NCI-H774 (cell line): ENCODE data around the gene LRRC25.

Experiments used
- DNase-seq: peaks from one replicate; lab custom pipeline; 2025; lab: John Stamatoyannopoulos, UW

Gene LRRC25

GRCh38 chr19:18435842-18436670 is 38.6 kb upstream of the LRRC25 start:
- DNase-seq, result no peak

- no peak for DNase-seq
Measured at GRCh38 chr19:18435178-18435841, 37.9 kb upstream of the LRRC25 start.

- DNase-seq, result no peak
Measured at GRCh38 chr19:18434411-18435175, 37.2 kb upstream of the LRRC25 start.

- no peak for DNase-seq
Measured at GRCh38 chr19:18433735-18434398, 36.4 kb upstream of the LRRC25 start.

GRCh38 chr19:18433015-18433691 is 35.7 kb upstream of the LRRC25 start:
- DNase-seq, result no peak

- no peak for DNase-seq
Measured at GRCh38 chr19:18432275-18433014, 35.0 kb upstream of the LRRC25 start.

GRCh38 chr19:18431351-18432197 is 34.2 kb upstream of the LRRC25 start:
- no peak for DNase-seq

GRCh38 chr19:18430417-18431144 is 33.2 kb upstream of the LRRC25 start:
- DNase-seq, result no peak

- DNase-seq, result no peak
Measured at GRCh38 chr19:18429717-18430416, 32.4 kb upstream of the LRRC25 start.

GRCh38 chr19:18428787-18429674 is 31.6 kb upstream of the LRRC25 start:
- peak; percentile 83 for DNase-seq

GRCh38 chr19:18428173-18428786 is 30.9 kb upstream of the LRRC25 start:
- no peak for DNase-seq

GRCh38 chr19:18427743-18428113 is 30.3 kb upstream of the LRRC25 start:
- no peak for DNase-seq

- no peak for DNase-seq
Measured at GRCh38 chr19:18427080-18427742, 29.8 kb upstream of the LRRC25 start.

- DNase-seq, result no peak
Measured at GRCh38 chr19:18426416-18426767, 29.0 kb upstream of the LRRC25 start.

GRCh38 chr19:18425515-18426415 is 28.3 kb upstream of the LRRC25 start:
- no peak for DNase-seq
